ENCODE measurements around the gene ARL3.

The ARL3 gene

DNA sequence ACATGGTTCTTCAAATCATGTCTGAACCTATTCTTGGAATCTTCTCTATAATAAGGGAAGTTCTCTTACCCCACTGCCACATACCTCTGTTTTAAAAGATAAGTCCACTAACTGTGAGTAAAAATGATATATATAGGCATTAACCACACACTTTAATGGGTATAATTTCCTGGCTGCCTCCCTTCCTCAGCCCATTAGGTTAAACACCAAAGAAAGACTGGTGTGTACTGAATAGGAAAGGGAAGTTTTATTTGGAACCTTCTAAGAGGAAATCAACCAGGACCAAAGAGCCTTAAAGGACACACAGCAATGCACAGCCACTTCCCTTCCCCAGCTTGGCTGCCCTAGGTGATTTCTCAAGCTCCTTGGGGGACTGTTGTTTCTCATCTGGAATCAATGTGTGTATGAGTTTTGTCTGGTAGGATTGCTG lies 24.5 kb upstream of the ARL3 start:
- no peak for ATAC-seq
- TF ChIP-seq RARB (CRISPR knock-in tag; IDR thresholded peaks at IDR 0.05): no peak
- TF ChIP-seq SNAI2 (CRISPR knock-in tag; IDR thresholded peaks at IDR 0.05): no peak
- TF ChIP-seq, protein P1, sequence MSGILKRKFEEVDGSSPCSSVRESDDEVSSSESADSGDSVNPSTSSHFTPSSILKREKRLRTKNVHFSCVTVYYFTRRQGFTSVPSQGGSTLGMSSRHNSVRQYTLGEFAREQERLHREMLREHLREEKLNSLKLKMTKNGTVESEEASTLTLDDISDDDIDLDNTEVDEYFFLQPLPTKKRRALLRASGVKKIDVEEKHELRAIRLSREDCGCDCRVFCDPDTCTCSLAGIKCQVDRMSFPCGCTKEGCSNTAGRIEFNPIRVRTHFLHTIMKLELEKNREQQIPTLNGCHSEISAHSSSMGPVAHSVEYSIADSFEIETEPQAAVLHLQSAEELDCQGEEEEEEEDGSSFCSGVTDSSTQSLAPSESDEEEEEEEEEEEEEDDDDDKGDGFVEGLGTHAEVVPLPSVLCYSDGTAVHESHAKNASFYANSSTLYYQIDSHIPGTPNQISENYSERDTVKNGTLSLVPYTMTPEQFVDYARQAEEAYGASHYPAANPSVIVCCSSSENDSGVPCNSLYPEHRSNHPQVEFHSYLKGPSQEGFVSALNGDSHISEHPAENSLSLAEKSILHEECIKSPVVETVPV (CRISPR knock-in tag; IDR thresholded peaks at IDR 0.05): no peak
- no peak for TF ChIP-seq ZNF565 (CRISPR knock-in tag; conservative IDR thresholded peaks at IDR 0.05; ENCODE audit: low read depth)
- no peak for TF ChIP-seq GLIS3 (CRISPR knock-in tag; IDR thresholded peaks at IDR 0.05)
- TF ChIP-seq ZNF8 (CRISPR knock-in tag; IDR thresholded peaks at IDR 0.05): no peak
- no peak for TF ChIP-seq BACH2 (CRISPR knock-in tag; IDR thresholded peaks at IDR 0.05; ENCODE audit: borderline replicate concordance)
- no peak for TF ChIP-seq OSR1 (CRISPR knock-in tag; IDR thresholded peaks at IDR 0.05)
- no peak for TF ChIP-seq ISL1 (CRISPR knock-in tag; IDR thresholded peaks at IDR 0.05)
- TF ChIP-seq, protein P2, sequence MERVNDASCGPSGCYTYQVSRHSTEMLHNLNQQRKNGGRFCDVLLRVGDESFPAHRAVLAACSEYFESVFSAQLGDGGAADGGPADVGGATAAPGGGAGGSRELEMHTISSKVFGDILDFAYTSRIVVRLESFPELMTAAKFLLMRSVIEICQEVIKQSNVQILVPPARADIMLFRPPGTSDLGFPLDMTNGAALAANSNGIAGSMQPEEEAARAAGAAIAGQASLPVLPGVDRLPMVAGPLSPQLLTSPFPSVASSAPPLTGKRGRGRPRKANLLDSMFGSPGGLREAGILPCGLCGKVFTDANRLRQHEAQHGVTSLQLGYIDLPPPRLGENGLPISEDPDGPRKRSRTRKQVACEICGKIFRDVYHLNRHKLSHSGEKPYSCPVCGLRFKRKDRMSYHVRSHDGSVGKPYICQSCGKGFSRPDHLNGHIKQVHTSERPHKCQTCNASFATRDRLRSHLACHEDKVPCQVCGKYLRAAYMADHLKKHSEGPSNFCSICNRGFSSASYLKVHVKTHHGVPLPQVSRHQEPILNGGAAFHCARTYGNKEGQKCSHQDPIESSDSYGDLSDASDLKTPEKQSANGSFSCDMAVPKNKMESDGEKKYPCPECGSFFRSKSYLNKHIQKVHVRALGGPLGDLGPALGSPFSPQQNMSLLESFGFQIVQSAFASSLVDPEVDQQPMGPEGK (CRISPR knock-in tag; IDR thresholded peaks at IDR 0.05; ENCODE audit: borderline replicate concordance): no peak
- no peak for TF ChIP-seq ZFP30 (CRISPR knock-in tag; IDR thresholded peaks at IDR 0.05)
- TF ChIP-seq, protein P3, sequence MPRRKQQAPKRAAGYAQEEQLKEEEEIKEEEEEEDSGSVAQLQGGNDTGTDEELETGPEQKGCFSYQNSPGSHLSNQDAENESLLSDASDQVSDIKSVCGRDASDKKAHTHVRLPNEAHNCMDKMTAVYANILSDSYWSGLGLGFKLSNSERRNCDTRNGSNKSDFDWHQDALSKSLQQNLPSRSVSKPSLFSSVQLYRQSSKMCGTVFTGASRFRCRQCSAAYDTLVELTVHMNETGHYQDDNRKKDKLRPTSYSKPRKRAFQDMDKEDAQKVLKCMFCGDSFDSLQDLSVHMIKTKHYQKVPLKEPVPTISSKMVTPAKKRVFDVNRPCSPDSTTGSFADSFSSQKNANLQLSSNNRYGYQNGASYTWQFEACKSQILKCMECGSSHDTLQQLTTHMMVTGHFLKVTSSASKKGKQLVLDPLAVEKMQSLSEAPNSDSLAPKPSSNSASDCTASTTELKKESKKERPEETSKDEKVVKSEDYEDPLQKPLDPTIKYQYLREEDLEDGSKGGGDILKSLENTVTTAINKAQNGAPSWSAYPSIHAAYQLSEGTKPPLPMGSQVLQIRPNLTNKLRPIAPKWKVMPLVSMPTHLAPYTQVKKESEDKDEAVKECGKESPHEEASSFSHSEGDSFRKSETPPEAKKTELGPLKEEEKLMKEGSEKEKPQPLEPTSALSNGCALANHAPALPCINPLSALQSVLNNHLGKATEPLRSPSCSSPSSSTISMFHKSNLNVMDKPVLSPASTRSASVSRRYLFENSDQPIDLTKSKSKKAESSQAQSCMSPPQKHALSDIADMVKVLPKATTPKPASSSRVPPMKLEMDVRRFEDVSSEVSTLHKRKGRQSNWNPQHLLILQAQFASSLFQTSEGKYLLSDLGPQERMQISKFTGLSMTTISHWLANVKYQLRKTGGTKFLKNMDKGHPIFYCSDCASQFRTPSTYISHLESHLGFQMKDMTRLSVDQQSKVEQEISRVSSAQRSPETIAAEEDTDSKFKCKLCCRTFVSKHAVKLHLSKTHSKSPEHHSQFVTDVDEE (CRISPR knock-in tag; IDR thresholded peaks at IDR 0.05): no peak
- TF ChIP-seq ESRRG (CRISPR knock-in tag; IDR thresholded peaks at IDR 0.05): no peak
- no peak for TF ChIP-seq ZC3H10 (CRISPR knock-in tag; IDR thresholded peaks at IDR 0.05)
- TF ChIP-seq, protein P4, sequence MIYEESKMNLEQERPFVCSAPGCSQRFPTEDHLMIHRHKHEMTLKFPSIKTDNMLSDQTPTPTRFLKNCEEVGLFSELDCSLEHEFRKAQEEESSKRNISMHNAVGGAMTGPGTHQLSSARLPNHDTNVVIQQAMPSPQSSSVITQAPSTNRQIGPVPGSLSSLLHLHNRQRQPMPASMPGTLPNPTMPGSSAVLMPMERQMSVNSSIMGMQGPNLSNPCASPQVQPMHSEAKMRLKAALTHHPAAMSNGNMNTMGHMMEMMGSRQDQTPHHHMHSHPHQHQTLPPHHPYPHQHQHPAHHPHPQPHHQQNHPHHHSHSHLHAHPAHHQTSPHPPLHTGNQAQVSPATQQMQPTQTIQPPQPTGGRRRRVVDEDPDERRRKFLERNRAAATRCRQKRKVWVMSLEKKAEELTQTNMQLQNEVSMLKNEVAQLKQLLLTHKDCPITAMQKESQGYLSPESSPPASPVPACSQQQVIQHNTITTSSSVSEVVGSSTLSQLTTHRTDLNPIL (CRISPR knock-in tag; IDR thresholded peaks at IDR 0.05; ENCODE audit: low read depth): no peak
- TF ChIP-seq ZNF70 (CRISPR knock-in tag; IDR thresholded peaks at IDR 0.05): no peak
- no peak for TF ChIP-seq TCF4 (CRISPR knock-in tag; IDR thresholded peaks at IDR 0.05; ENCODE audit: borderline replicate concordance)
- no peak for TF ChIP-seq PPARA (CRISPR knock-in tag; IDR thresholded peaks at IDR 0.05; ENCODE audit: borderline replicate concordance)

DNA sequence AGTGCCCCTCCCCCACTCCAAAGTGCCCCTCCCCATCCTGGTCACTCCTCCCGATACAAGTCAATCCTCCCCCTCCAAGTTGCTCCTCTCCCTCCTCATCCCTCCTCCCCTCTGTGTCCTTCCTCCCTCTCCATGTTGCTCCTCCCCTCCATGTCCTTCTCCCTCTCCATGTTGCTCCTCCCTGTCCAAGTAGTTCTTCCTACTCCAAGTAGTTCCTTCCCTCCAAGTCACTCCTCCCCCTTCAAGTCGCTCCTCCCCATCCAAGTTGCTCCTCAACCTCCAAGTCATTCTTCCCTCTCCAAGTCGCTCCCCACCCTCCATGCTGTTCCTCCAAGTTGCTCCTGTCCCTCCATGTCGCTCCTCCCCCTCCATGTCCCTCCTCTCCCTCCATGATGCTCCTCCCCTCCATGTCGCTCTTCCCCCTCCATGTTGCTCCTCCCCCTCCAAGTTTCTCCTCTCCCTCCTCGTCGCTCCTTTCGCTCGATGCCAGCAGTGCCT lies 20.9 kb upstream of the ARL3 start:
- TF ChIP-seq GLIS3 (CRISPR knock-in tag; IDR thresholded peaks at IDR 0.05) (no peak), ESRRG (CRISPR knock-in tag; IDR thresholded peaks at IDR 0.05) (no peak), TOX (CRISPR knock-in tag; IDR thresholded peaks at IDR 0.05; ENCODE audit: borderline replicate concordance) (no peak), ZNF8 (CRISPR knock-in tag; IDR thresholded peaks at IDR 0.05) (no peak), ISL1 (CRISPR knock-in tag; IDR thresholded peaks at IDR 0.05) (no peak), BACH2 (CRISPR knock-in tag; IDR thresholded peaks at IDR 0.05; ENCODE audit: borderline replicate concordance) (no peak), PPARA (CRISPR knock-in tag; IDR thresholded peaks at IDR 0.05; ENCODE audit: borderline replicate concordance) (no peak), RARB (CRISPR knock-in tag; IDR thresholded peaks at IDR 0.05) (no peak)
- TF ChIP-seq, protein P1 (CRISPR knock-in tag; IDR thresholded peaks at IDR 0.05): no peak
- TF ChIP-seq, protein P2 (CRISPR knock-in tag; IDR thresholded peaks at IDR 0.05; ENCODE audit: borderline replicate concordance): no peak
- ATAC-seq: no peak

All from SK-N-SH treated with all-trans-retinoic acid at 6 μM for 48 hours (cell line).